HG03064 (cell line): ENCODE results near the gene SNCAIP.

Experiments used
- ATAC-seq: cut with Tn5 transposase; IDR thresholded peaks from one replicate; pipeline ENCODE4 v1.9.1; 2021; ENCODE audit warnings: low read depth; ENCODE audit not compliant: unreplicated experiment

Gene SNCAIP

DNA sequence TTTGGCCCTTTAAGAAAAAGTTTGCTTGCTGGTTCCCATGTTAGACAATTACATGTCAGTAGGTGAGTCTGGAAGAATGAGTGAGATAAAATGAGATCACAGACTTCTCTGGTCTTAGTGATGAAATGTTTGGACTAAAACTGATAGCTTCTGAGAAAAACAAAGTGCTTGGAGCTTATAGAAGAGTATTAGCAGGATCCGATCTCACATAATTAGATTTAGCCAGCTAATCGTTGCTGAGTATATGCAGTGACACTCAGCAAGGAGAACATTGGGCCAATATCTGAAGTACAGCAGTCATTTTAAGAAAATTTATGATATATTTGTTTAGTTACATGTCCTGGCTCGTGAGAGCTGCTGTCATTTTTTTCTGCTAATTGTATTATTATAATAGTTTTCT lies 135.8 kb downstream of the SNCAIP start:
- ATAC-seq = no peak

DNA sequence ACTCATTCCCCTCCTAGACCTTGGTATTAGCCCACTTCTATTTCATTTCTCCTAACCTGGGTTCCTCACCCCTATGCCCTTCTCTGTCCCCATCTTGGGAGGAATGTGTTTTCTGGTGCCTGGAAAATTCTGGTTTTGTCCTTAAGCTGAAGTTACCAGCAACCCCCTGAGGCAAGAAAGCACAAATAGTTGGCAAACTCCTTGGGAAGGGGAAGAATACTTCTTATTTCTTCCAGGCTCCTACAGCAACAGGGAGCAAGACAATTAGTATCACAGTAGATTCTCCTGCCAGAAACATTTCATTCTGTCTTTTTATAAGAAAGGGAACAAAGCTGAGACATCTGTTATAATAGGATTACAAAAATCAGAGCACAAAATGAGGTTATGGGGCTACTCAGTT lies 142.5 kb downstream of the SNCAIP start:
- no peak for ATAC-seq

DNA sequence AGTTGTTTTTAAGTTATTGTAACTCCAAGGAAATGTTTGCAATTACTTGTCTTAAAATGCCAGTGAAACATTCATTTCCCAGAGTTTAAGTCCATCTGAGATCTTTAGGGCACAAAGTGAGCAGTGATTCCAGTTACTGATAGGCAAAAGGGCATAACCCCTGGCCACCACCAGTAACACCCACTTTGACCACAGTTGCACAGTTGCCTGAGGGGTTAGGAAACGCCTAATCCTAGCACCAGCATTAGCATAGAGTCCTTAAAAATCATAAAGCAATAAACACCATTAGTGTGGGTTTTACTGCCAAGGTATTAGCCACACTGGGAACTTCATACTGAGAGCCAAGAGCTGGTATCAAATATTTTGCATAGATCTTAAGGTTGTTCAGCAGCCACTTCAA lies 143.9 kb downstream of the SNCAIP start:
- no peak for ATAC-seq

DNA sequence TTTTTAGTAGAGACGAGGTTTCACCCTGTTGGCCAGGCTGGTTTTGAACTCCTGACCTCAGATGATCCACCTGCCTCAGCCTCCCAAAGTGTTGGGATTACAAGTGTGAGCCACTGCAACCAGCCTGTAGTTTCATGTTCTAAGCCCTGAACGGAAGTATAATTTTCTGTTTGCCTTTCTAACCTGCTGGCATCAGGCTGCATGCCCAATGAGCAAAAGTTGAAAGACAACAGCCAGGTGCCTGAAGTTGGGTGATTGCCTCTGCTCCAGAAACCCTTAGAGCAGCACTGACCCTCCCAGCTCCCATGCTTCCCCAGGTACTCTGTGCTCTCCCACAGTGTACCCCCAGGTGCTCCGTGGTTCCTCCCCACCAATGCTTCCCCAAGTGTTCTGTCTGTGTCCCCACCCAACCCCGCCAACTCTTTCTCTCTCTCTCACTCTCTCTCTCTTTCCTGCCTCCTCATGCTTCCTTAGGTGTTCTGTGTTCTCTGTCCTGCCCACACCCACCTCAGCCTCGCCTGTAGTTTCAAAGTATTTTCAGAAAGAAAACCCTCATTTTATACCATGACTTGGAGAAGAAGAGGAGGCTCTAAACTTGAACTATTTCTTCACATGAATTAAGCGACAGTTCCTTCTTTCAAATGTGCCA lies 145.3 kb downstream of the SNCAIP start:
- ATAC-seq = no peak

DNA sequence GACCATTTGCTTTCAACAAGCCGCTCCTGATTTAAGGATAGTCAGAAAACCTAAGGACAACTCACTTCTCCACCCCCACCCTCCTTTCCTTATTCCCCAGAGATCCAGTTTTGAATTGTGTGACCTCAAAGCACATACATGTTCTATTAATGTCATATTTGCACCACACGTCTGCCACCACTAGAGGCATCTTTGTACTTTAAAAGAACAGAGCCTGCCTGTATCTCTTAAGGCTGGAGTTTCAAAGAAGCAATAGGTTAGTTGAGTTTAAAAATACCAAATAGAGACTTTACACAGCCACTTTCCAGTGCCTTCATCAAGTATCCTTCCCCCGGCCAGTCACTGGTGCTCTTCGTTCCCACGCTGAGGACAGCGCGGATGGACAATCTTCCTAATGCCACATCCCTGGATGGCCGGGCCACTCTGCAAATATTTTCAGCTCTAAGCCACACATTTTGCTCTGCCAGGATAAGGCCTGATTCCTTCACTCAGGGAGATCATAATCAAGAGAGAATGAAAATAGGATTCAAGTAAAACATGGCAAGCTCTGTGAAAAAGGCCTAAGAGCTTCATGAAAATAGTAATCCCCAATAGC lies 146.3 kb downstream of the SNCAIP start:
- ATAC-seq = peak; percentile 64

DNA sequence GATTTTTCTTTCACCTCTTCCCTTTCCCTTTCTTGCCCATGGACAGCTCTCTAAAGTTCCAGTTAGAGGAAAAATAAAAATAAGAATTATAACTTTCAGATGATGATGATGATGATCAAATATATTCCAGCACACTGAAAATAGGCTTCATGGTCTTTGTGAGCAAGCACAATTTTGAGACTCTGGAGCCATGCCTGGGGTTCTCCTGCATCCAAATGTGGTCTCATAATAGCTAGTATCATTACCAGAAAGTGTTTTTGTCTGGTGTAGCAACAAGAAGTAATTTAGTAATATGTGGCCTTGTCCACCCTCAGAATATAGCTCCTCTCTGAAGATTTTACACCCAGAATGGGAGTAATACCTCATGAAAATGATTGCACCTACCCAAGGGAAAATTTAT lies 150.4 kb downstream of the SNCAIP start:
- no peak for ATAC-seq

DNA sequence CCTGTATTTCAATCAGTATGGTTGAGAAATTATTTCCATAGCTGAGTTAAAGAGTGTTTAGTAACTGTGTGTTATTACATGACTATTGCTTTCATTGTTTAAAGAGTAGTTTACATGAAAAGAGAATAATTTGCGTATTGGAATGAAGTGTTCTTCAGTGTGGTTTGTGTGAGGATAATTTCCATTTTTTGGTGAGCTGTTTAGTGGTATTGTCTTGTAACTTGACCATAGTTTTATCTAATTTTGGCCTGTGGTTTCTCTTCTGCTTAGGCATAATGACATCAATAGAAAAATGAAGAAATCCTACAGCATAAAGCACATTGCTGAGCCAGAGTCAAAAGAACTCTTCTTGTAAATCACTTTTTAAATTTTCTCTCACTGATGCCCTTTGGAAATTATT lies 151.2 kb downstream of the SNCAIP start:
- ATAC-seq = no peak

DNA sequence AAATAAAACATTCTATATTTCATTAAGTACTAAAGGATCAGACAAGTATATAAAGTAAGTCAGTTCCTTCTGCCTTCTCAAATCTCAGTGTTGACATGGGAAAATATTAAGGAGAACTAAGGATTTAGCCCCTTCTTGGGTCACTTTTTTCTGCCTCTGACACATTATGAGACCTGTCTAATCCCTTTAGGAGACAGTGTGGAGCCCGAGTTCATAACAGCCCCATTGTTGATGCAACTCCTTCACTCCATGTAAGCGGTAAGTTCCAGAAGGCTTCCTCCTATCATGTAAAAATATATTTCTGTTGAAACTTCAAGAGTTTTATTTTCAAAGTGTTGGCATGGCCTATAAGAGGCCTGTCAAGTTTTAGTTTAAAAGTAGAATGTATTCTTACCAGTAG lies 152.2 kb downstream of the SNCAIP start:
- no peak for ATAC-seq

DNA sequence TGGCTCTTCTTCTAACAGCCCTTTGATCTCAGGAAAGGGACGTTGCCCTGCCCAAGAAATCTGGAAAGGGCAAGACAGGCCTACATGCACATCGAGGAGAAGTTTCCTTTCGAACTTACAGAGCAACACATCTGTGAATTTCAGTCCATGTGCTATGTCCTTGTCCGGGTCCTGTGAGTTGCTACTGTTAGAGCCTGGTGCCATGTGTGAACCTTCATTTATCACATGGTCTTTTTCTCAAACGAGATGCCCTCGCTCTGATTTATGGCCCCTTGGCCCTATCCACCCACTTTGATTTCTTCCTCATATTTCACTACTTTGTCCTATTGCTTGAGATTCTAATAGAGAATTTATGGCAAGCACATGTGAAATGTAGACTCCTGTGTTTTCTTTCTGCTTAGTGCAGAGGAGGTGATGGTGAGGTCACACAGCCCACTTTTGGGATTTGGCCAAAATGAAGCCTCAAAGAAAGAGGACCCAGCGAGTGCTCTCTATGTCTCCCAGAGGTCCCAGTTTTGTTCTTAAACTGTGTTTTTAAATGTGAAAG lies 153.1 kb downstream of the SNCAIP start:
- no peak for ATAC-seq

DNA sequence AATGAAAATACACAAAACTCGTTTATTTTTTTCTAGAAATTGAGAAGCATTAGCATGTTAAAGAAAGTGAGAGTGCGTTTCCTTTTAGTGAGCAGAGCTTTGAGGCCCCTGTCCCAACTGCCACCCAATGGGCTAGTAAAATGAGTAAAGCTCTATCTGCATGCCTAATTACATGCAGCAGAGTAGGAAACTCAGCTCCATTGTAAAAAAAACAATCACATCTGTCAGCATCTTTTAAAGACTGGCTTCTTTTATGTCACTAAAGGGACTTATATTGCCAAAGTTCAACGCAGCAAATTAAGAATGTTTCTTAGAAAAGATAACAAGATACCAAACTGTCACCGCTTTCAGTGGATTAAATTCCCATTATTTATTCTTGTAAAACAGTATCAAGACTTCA lies 154.0 kb downstream of the SNCAIP start:
- ATAC-seq = no peak

DNA sequence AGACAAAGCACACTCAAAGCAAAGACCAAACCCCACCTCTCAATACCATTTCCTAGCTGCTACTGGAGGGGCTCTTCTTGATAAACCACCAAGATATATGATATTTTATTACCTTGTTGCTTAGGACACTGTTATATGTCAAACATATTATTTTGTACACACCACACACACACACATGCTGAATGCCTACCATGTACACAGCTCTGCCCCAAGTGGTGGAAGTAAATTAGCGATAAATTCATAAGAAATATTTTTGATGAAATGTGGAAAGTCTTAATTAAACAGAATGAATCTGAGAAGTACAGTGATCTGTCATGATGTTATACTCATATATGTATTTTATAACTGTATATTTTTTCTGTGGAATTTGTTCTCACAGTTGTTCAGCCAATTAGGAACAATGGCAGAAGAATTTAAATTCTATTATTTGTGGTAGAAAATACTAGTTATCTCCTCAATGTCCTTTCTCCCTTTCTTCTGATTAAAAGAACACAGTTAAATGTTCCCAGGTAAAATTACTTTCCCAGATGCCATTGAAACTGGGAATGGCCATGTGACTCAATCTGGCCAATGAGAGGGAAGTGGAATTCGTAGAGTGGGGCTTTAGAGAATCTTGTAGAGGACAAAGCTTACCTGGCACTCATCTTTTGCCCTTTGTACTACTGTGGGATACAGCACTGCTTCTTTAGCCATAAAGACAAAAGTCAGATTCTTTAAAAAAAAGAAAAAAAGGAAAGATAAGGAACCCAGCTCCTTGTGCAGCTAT lies 156.5 kb downstream of the SNCAIP start:
- ATAC-seq = no peak

DNA sequence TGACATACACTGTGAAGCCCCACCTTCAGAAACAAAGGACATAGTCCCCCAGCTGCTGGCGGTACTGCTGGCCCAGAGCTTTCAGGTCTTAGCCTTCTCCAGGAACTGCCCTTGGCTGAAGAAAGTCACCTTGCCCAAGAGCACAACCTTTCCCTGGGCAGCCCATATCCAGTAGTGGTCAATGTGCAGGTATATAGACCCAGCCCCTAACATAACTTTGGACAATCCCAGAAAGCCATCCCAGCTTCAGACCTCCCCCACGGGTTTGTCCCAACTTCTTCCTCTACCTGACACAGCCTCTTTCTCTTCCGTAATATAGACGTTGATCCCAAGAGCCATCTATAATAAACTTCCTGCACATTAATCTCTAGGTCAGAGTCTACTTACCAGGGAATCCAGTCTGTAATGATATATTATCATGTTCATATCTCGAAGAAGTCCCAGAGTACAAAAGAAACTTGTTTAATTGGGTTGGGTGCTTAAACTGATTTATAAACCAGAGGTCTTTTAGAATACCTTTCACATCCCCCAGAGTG lies 157.4 kb downstream of the SNCAIP start:
- ATAC-seq = no peak

DNA sequence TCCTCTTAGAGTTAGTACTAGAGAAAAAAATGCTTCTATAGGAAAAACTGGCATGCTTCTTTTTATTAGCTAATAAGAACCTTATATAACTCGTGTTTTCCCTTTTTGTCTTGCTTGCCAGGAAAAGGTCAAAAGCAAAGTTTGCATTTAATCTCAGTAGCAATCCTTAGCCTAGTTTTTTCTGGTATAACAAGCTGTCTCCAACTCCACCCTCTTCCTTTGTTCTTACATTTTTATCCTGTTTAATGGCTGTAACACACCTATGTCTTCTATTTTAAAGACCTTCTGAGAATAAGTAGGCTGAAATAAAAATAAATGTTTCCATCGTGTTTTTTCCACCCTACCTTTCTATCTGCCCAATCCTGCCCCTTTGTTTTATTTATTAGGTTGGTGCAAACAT lies 158.3 kb downstream of the SNCAIP start:
- no peak for ATAC-seq

DNA sequence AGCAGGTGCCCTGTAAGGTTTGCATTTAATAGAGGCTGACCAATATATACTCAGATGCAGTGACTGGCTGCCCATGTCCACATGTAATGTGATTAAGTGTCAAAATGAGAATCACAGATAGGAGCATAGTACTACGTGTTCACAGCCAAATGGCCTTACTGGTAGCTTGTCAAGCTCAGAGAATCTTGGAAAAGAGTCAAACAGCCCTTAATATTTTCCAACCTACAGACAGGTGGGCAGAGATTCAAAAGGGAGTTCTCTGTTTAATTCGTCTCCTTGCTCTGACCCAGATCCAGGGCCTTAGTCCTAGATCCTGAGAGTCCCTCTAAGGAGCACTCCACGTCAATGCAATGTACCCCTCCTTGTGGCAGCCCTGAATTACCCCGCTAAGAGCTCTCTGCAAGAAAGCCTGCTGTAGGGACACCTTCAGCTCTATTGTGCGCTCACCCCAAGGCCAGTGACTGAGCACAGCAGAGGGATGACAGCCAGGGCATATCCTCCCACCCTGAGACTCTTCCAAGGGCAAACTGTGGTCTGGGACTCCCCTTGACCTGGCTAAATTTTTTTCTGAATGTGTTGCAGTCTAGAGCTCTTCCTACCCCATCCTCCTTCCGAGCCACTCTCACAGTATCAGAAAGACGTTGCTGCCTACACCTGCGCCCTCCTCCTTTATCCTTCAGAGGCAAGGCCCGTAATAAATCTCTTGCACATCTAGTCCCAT lies 159.2 kb downstream of the SNCAIP start:
- no peak for ATAC-seq

DNA sequence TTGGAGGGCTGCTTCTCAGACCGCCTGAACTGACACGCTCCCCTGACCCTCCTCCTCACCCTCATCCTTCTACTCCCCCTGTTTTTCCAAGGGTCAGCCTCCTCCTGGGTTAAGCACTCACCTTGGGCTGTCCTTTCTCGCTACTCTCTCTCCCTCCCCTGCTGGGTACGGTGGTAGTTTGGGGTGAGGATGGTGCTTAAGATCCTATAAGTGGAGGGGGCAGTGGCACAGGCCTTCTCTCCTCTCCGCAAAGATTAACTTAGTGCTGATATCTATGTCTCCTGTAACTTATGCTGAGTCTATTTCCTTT lies 159.7 kb downstream of the SNCAIP start:
- no peak for ATAC-seq

DNA sequence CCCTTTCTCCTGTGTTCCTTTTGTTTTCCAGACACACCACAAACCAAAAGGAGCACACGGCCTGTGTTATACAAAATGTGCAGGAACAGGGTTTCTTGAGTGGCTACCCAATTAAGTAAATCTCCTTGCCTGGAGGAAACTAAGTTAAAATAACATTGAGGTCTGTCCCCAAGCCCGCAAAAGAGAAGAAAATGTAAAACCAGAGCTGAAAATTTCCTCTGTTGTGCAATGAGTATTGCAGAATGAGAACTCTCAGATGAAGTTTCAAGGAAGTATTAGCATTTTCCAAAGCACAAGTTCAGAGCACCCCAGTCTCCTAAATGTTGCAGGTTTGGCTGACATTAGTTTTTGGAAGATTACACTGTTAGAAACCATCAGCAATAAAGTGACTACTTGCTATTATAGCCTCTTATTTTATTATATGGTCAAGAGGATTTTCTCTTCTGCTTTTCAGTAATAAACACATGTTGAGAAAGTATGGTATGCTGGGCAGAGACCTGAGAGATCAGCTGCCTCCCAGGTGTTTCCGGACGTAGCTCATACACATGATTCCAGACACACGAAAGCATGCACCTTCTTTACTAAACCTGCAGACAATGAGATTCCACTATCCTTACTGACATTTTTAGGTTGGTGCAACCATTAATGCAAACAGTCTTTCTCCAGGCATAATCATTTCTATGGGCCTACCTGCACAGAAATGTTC lies 161.3 kb downstream of the SNCAIP start:
- no peak for ATAC-seq

DNA sequence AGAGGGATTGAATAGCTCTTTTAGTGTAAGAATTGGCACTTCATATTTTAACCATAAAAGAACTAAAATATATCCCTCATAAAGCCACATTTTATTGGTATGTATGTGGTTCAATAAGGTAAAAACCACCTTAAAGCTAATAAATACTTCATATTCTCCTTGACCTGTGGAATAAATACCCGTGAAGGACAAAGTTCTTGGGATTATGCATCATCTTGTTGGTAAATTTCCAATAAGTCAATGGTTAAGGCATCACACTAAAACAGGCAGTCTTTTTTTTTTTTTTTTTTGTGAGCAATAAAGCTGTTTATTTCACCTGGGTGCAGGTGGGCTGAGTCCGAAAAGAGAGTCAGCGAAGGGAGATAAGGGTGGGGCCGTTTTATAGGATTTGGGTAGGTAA lies 161.9 kb downstream of the SNCAIP start:
- ATAC-seq = no peak

DNA sequence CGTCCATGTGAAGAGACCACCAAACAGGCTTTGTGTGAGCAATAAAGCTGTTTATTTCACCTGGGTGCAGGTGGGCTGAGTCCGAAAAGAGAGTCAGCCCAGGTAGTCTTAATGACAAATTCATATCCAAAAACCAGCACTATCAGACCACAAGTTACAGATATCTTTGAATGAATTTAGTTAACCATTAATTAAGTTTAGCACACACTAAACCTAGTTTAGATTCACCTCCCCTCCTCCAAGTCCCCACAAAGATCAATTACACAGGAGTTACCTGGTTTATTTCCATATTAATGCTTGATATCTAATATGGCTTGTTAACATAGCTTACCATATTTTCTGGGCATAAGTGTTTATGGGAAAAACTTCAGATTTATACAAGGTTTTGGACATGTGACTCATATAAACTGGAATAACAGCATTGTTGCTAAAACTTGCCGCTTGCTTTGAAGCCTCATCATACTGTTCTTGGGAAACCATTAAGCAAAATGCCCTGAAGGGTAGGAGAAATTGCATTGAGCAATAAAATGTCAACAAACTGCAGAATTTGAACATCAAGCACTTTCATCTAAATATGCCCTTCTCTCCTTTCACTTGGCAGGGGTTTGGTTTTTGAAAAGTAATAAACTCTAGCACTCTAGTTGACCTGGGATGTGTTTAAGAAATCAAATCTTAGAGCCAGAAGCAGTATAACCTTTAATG lies 166.9 kb downstream of the SNCAIP start:
- ATAC-seq = no peak

DNA sequence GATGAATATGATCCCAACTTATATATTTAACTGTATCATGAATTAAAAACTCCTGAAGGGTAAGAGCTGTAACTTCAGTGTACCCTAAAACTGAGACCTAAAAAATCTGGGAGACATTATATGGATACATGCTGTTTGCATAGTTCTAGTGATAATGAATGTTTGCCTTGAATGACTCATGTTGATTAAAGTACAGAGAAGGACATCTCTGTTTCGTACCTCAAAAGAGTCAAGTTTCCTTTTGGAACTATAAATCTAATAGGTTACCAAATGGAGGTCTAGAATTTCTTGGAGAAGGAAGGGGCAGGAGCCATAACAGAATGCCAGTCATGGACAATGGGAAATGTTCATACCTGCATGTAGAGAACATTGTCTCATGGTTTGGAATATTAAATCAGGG lies 168.1 kb downstream of the SNCAIP start:
- ATAC-seq = no peak

DNA sequence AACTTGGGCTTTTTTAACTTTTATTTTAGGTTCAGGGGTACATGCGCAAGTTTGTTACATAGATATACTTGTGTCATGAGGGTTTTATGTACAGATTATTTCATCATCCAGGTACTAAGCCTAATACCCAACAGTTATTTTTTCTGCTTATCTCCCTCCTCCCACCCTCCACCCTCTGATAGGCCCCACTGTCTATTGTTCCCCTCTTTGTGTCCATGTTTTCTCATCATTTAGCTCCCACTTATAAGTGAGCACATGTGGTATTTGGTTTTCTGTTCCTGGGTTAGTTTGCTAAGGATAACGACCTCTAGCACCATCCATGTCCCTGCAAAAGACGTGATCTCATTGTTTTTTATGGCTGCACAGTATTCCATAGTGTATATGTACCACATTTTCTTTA lies 172.1 kb downstream of the SNCAIP start:
- ATAC-seq = no peak
